Retinal pigment epithelial cell (primary cell): ENCODE data around the gene TSSK2.

Experiments
- DNase-seq: peaks from one replicate; pipeline ENCODE4 v3.0.0-alpha.2; 2010; ENCODE audit warnings: low read depth
- H3K4me3 ChIP-seq: 2 replicates; pipeline ENCODE4 v1.5.1; 2011; ENCODE audit warnings: mild to moderate bottlenecking, low read length, control low read depth, moderate library complexity
- CTCF ChIP-seq: conservative IDR thresholded peaks from 2 replicates; pipeline ENCODE4 v1.5.1; 2011; ENCODE audit warnings: low read depth, low read length, control low read depth, inconsistent platforms

Gene TSSK2

GRCh38 chr22:19121631-19122142, 9.4 kb upstream of the TSSK2 start:
- TF ChIP-seq CTCF: no peak
- DNase-seq: no peak
- peak overlapping the region; percentile 88 for H3K4me3 ChIP-seq

GRCh38 chr22:19122143-19122751, 8.9 kb upstream of the TSSK2 start, which contains the start of gene DGCR2:
DGCR2 (minus strand) TSS chr22:19122412; CDS start chr22:19122206, 206 bp downstream.
- H3K4me3 ChIP-seq: peak within 1 kb of the TSS; percentile 88
- TF ChIP-seq CTCF: no peak
- peak; percentile 81 for DNase-seq

- H3K4me3 ChIP-seq: peak overlapping the region; percentile 55
- DNase-seq: no peak
- no peak for TF ChIP-seq CTCF
Measured at GRCh38 chr22:19122752-19123492, 8.2 kb upstream of the TSSK2 start.

- no peak for DNase-seq
- no peak for TF ChIP-seq CTCF
- H3K4me3 ChIP-seq: no peak overlapping the region
Measured at GRCh38 chr22:19123936-19124335, 7.2 kb upstream of the TSSK2 start.

- no peak for DNase-seq
- H3K4me3 ChIP-seq: no peak overlapping the region
- TF ChIP-seq CTCF: no peak
Measured at GRCh38 chr22:19124377-19124776, 6.7 kb upstream of the TSSK2 start.

GRCh38 chr22:19125011-19125410, 6.1 kb upstream of the TSSK2 start:
- no peak overlapping the region for H3K4me3 ChIP-seq
- no peak for DNase-seq
- no peak for TF ChIP-seq CTCF
